ENCODE measurements around the gene PHACTR1.

Gene PHACTR1

GRCh38 chr6:13248584-13248985 is 532.0 kb downstream of the PHACTR1 start:
- no peak for FAIRE-seq

GRCh38 chr6:13248994-13249393 is 532.4 kb downstream of the PHACTR1 start:
- FAIRE-seq, result no peak

- no peak for FAIRE-seq
Observed at GRCh38 chr6:13249817-13250216, 533.2 kb downstream of the PHACTR1 start.

- no peak for FAIRE-seq
Observed at GRCh38 chr6:13250703-13251102, 534.1 kb downstream of the PHACTR1 start.

- no peak for FAIRE-seq
Observed at GRCh38 chr6:13251242-13251641, 534.7 kb downstream of the PHACTR1 start.

GRCh38 chr6:13252790-13253189 is 536.2 kb downstream of the PHACTR1 start:
- no peak for FAIRE-seq

- FAIRE-seq, result no peak
Observed at GRCh38 chr6:13253272-13253671, 536.7 kb downstream of the PHACTR1 start.

GRCh38 chr6:13256266-13257001 is 539.9 kb downstream of the PHACTR1 start:
- FAIRE-seq, result no peak

- no peak for FAIRE-seq
Observed at GRCh38 chr6:13259393-13259792, 542.8 kb downstream of the PHACTR1 start.

- FAIRE-seq, result no peak
Observed at GRCh38 chr6:13260101-13260598, 543.6 kb downstream of the PHACTR1 start.

GRCh38 chr6:13260831-13261230 is 544.3 kb downstream of the PHACTR1 start:
- no peak for FAIRE-seq

- no peak for FAIRE-seq
Observed at GRCh38 chr6:13261464-13261994, 545.0 kb downstream of the PHACTR1 start.

GRCh38 chr6:13262302-13263230 is 546.0 kb downstream of the PHACTR1 start:
- FAIRE-seq, result no peak

- FAIRE-seq, result no peak
Observed at GRCh38 chr6:13263669-13264068, 547.1 kb downstream of the PHACTR1 start.

- FAIRE-seq, result no peak
Observed at GRCh38 chr6:13267142-13267651, 550.6 kb downstream of the PHACTR1 start.

- no peak for FAIRE-seq
Observed at GRCh38 chr6:13268913-13269518, 552.4 kb downstream of the PHACTR1 start.

GRCh38 chr6:13272131-13273046 is 555.8 kb downstream of the PHACTR1 start:
- FAIRE-seq, result no peak

GRCh38 chr6:13273202-13273930 is 556.8 kb downstream of the PHACTR1 start:
- FAIRE-seq, result no peak

GRCh38 chr6:13273931-13274706 is 557.6 kb downstream of the PHACTR1 start:
- FAIRE-seq, result no peak

Data from TTC549 (cell line).